SK-N-SH (cell line): Measurements from ENCODE around the gene TBC1D5. TPM values are rescaled to one million over a fixed set of nuclear protein-coding genes. Genes with fewer than 3 reads are reported as not detected.

ENCODE experiments used
- CTCF ChIA-PET: fragments of 300-600, 350-600 bp; formaldehyde crosslinking; extraction: SDS; loops from one replicate; lab custom pipeline; 2021; lab: Yijun Ruan, JAX
- POLR2A ChIA-PET: fragments of 350-600 bp; sonication (Branson Sonifier 250); formaldehyde crosslinking; extraction: SDS; loops from one replicate; lab custom pipeline; 2020; ENCODE audit warnings: antibody characterized with exemption, inconsistent platforms; lab: Yijun Ruan, JAX
- DNase-seq: peaks from one replicate; pipeline ENCODE4 v3.0.0; 2012
- H2AFZ ChIP-seq: fragments of 200-600 bp; sonication (generic); 2 replicates; pipeline ENCODE4 v1.8.1; 2016; ENCODE audit warnings: antibody characterized with exemption, mild to moderate bottlenecking, low read depth
- H3F3A ChIP-seq: fragments of 200-600 bp; sonication (generic); replicated peaks from 2 replicates; pipeline ENCODE3; 2016; ENCODE audit warnings: antibody characterized with exemption, mild to moderate bottlenecking; ENCODE audit not compliant: insufficient read depth
- H3K27ac ChIP-seq, 2 experiments: fragments of 200-500 bp in 1 of 2; fragments of 200-600 bp in 1 of 2; sonication (Bioruptor generic) in 1 of 2; sonication (generic), shearing (Covaris generic) in 1 of 2; 2 replicates each; pipeline versions ENCODE4 v1.5.1 to v1.6.1; 2014 to 2016; ENCODE audit warnings: low read depth in 2 of 2, inconsistent platforms in 1 of 2, low read length in 1 of 2, mild to moderate bottlenecking in 1 of 2, mixed read lengths in 1 of 2
- H3K27me3 ChIP-seq: fragments of 200-600 bp; sonication (generic), shearing (Covaris generic); 2 replicates; pipeline ENCODE4 v1.6.1; 2016; ENCODE audit warnings: mixed run types; ENCODE audit not compliant: insufficient read depth
- H3K36me3 ChIP-seq, 2 experiments: fragments of 200-500 bp in 1 of 2; fragments of 200-600 bp in 1 of 2; sonication (Bioruptor generic) in 1 of 2; sonication (generic) in 1 of 2; replicated peaks in 1 of 2; 2 replicates each; pipeline versions ENCODE3 to v1.5.1; 2014 to 2016; ENCODE audit warnings: low read length in 1 of 2, mild to moderate bottlenecking in 1 of 2; ENCODE audit not compliant: insufficient read depth in 2 of 2, control insufficient read depth in 1 of 2
- H3K4me1 ChIP-seq, 2 experiments: fragments of 200-500 bp in 1 of 2; fragments of 200-600 bp in 1 of 2; sonication (Bioruptor generic) in 1 of 2; sonication (generic), shearing (Covaris generic) in 1 of 2; 2 replicates each; pipeline versions ENCODE4 v1.5.1 to v1.6.1; 2014 to 2016; ENCODE audit warnings: low read depth in 1 of 2, low read length in 1 of 2, mixed run types in 1 of 2; ENCODE audit not compliant: insufficient read depth in 2 of 2, control insufficient read depth in 1 of 2
- H3K4me2 ChIP-seq: fragments of 200-600 bp; sonication (generic), shearing (Covaris generic); 2 replicates; pipeline ENCODE4 v1.6.1; 2017; ENCODE audit warnings: mixed run types
- H3K4me3 ChIP-seq, 2 experiments: fragments of 200-500 bp in 1 of 2; fragments of 200-600 bp in 1 of 2; sonication (Bioruptor generic) in 1 of 2; sonication (generic), shearing (Covaris generic) in 1 of 2; 2 replicates each; pipeline versions ENCODE4 v1.5.1 to v1.8.1; 2014 to 2016; ENCODE audit warnings: low read depth in 2 of 2, inconsistent platforms in 1 of 2, low read length in 1 of 2, mild to moderate bottlenecking in 1 of 2, mixed read lengths in 1 of 2, moderate library complexity in 1 of 2
- H3K79me2 ChIP-seq: fragments of 200-600 bp; sonication (generic); 2 replicates; pipeline ENCODE4 v1.8.1; 2017; ENCODE audit warnings: mild to moderate bottlenecking; ENCODE audit not compliant: insufficient read depth
- H3K9ac ChIP-seq: fragments of 200-600 bp; sonication (generic); 2 replicates; pipeline ENCODE4 v1.6.1; 2017; ENCODE audit warnings: mixed run types
- H3K9me2 ChIP-seq: fragments of 200-600 bp; sonication (generic); 2 replicates; pipeline ENCODE4 v1.6.1; 2017; ENCODE audit warnings: mixed run types
- H3K9me3 ChIP-seq: fragments of 200-600 bp; sonication (generic); 2 replicates; pipeline ENCODE4 v1.6.1; 2017; ENCODE audit warnings: mixed run types, mild to moderate bottlenecking, moderate library complexity
- H4K20me1 ChIP-seq: fragments of 200-600 bp; sonication (generic); 2 replicates; pipeline ENCODE4 v1.6.1; 2017; ENCODE audit warnings: mild to moderate bottlenecking, mixed run types; ENCODE audit not compliant: insufficient read depth
- CHD2 ChIP-seq: fragments of 150-350 bp; IDR thresholded peaks from 2 replicates; pipeline ENCODE4 v1.6.1; 2018; ENCODE audit warnings: low read length; ENCODE audit not compliant: partially characterized antibody
- EP300 ChIP-seq, 2 experiments: IDR thresholded peaks; 2 replicates each; pipeline versions ENCODE4 v1.4.0 to v1.6.1; 2012; ENCODE audit warnings: borderline replicate concordance in 1 of 2, low read depth in 1 of 2, low read length in 1 of 2
- EZH2phosphoT487 ChIP-seq: fragments of 200-600 bp; sonication (generic); IDR thresholded peaks from 2 replicates; pipeline ENCODE4 v1.6.1; 2017; ENCODE audit warnings: low read depth, mixed run types, mild to moderate bottlenecking, antibody characterized with exemption, moderate library complexity, borderline replicate concordance
- FOXJ3 ChIP-seq: sonication (generic); formaldehyde crosslinking; IDR thresholded peaks from 2 replicates; pipeline ENCODE4 v1.5.1; 2020; ENCODE audit warnings: mild to moderate bottlenecking, missing genetic modification reagents
- GABPA ChIP-seq: IDR thresholded peaks from 2 replicates; pipeline ENCODE4 v1.4.0; 2012; ENCODE audit warnings: low read depth, mild to moderate bottlenecking
- IRF3 ChIP-seq: fragments of 150-350 bp; IDR thresholded peaks from 2 replicates; pipeline ENCODE4 v1.6.1; 2016; ENCODE audit warnings: mild to moderate bottlenecking, low read depth, low read length
- NRF1 ChIP-seq: IDR thresholded peaks from 2 replicates; pipeline ENCODE4 v1.6.1; 2012; ENCODE audit warnings: low read depth, mild to moderate bottlenecking, low read length
- PBX3 ChIP-seq: IDR thresholded peaks from 2 replicates; pipeline ENCODE4; 2012
- RAD21 ChIP-seq: IDR thresholded peaks from 2 replicates; pipeline ENCODE4 v1.6.1; 2012; ENCODE audit warnings: mild to moderate bottlenecking, low read length
- RCOR1 ChIP-seq: fragments of 150-350 bp; IDR thresholded peaks from 2 replicates; pipeline ENCODE4 v1.6.1; 2017; ENCODE audit warnings: antibody characterized with exemption, low read length
- RFX5 ChIP-seq: IDR thresholded peaks from 2 replicates; pipeline ENCODE4 v1.6.1; 2012; ENCODE audit warnings: mild to moderate bottlenecking, improper control_type of control experiment, low read length
- RXRA ChIP-seq: IDR thresholded peaks from 2 replicates; pipeline ENCODE4 v1.4.0; 2012; ENCODE audit warnings: low read depth, mild to moderate bottlenecking, borderline replicate concordance
- SMC3 ChIP-seq: IDR thresholded peaks from 2 replicates; pipeline ENCODE4 v1.6.1; 2012; ENCODE audit warnings: low read depth, low read length, improper control_type of control experiment
- TAF1 ChIP-seq: IDR thresholded peaks from 2 replicates; pipeline ENCODE4 v1.6.1; 2012; ENCODE audit warnings: low read depth, mild to moderate bottlenecking, low read length, moderate library complexity, borderline replicate concordance
- TEAD4 ChIP-seq: IDR thresholded peaks from 2 replicates; pipeline ENCODE4 v1.4.0; 2012; ENCODE audit warnings: mild to moderate bottlenecking, borderline replicate concordance; ENCODE audit not compliant: insufficient read depth
- USF1 ChIP-seq: IDR thresholded peaks from 2 replicates; pipeline ENCODE4 v1.4.0; 2012; ENCODE audit warnings: low read depth, borderline replicate concordance
- USF2 ChIP-seq: fragments of 150-350 bp; IDR thresholded peaks from 2 replicates; pipeline ENCODE4 v1.6.1; 2017; ENCODE audit warnings: antibody characterized with exemption, low read length, low read depth, borderline replicate concordance
- YY1 ChIP-seq: IDR thresholded peaks from 2 replicates; pipeline ENCODE4 v1.4.0; 2012; ENCODE audit warnings: low read depth, mild to moderate bottlenecking
- WGBS: methylation state at CpG from one replicate; pipeline ENCODE4 v1.1.6; 2017; ENCODE audit warnings: low lambda C conversion rate; 5-methylcytosine and 5-hydroxymethylcytosine counted together
- polyA plus RNA-seq, 3 experiments: library from polyadenylated mRNA; depleted of rRNA; stranded (reverse); fragments of >200 nt; gene quantifications; 2 replicates each; pipeline ENCODE4 v1.2.3, GENCODE V29; 2012

Gene TBC1D5
- polyA plus RNA-seq, 1 of the 3 experiments (the other 2 are of a cell fraction), result 19.5 TPM

GRCh38 chr3:17369973-17370372 lies 372.5 kb downstream of the TBC1D5 start (continued):
- TF ChIP-seq RXRA (no peak), USF1 (no peak), GABPA (no peak), CHD2 (no peak)

- Histone ChIP-seq H2AFZ (no peak overlapping the region), H3K9ac (no peak overlapping the region), H3K9me2 (no peaks in the 10 kb centered on the region), H3K4me1 (no peaks in the 10 kb centered on the region), H3K79me2 (no peaks in the 10 kb centered on the region), H3K27me3 (no peaks in the 10 kb centered on the region), H3K27ac (no peak overlapping the region), H3K9me3 (no peaks in the 10 kb centered on the region), H4K20me1 (no peaks in the 10 kb centered on the region), H3K4me3 (no peak overlapping the region), H3K4me2 (no peak overlapping the region), H3F3A (no peaks in the 10 kb centered on the region), H3K36me3 (peaks cover 4% of the 10 kb centered on the region in 2 experiments)
- 100% methylated on average over 1 of the region's 1 CpG for WGBS
- no peak for DNase-seq
- ChIA-PET CTCF (no interaction called here), POLR2A (no interaction called here)
- TF ChIP-seq FOXJ3 (CRISPR knock-in tag), result no peak
- no peak for TF ChIP-seq RFX5
- TF ChIP-seq YY1, result no peak
- no peak for TF ChIP-seq RAD21
- TF ChIP-seq CHD2, result no peak
- TF ChIP-seq USF2, result no peak
- no peak for TF ChIP-seq SMC3
- TF ChIP-seq PBX3, result no peak
- no peak for TF ChIP-seq NRF1
- TF ChIP-seq RXRA, result no peak
- no peak for TF ChIP-seq TEAD4
- TF ChIP-seq TAF1, result no peak
- no peak for TF ChIP-seq USF1
- no peak for TF ChIP-seq EZH2phosphoT487
- TF ChIP-seq IRF3, result no peak
- no peak for TF ChIP-seq EP300 (IDR thresholded peaks at IDR 0.05; ENCODE audit: borderline replicate concordance in 1 of 2, low read depth in 1 of 2, low read length in 1 of 2)
- no peak for TF ChIP-seq RCOR1
These were observed 375.3 kb downstream of the TBC1D5 start for GRCh38 chr3:17367171-17367570.
